HG03097 (cell line): ENCODE measurements around the gene MEGF6.

Source experiments
- ATAC-seq: cut with Tn5 transposase; IDR thresholded peaks from one replicate; pipeline ENCODE4 v1.9.1; 2021; ENCODE audit not compliant: unreplicated experiment, low FRiP score

Gene MEGF6

GRCh38 chr1:3560251-3560871 is 50.9 kb downstream of the MEGF6 start:
- ATAC-seq = no peak

GRCh38 chr1:3558036-3558726 is 53.1 kb downstream of the MEGF6 start:
- ATAC-seq = no peak

GRCh38 chr1:3557366-3557765 is 53.9 kb downstream of the MEGF6 start:
- ATAC-seq = no peak

- no peak for ATAC-seq
These were observed 55.0 kb downstream of the MEGF6 start for GRCh38 chr1:3556336-3556735.

- no peak for ATAC-seq
These were observed 56.0 kb downstream of the MEGF6 start for GRCh38 chr1:3555131-3555920.

GRCh38 chr1:3553940-3554223 is 57.4 kb downstream of the MEGF6 start:
- no peak for ATAC-seq

GRCh38 chr1:3553166-3553939 is 58.0 kb downstream of the MEGF6 start:
- no peak for ATAC-seq

GRCh38 chr1:3552751-3553150 is 58.6 kb downstream of the MEGF6 start:
- no peak for ATAC-seq

GRCh38 chr1:3552176-3552575 is 59.1 kb downstream of the MEGF6 start:
- no peak for ATAC-seq

- ATAC-seq = no peak
These were observed 59.6 kb downstream of the MEGF6 start for GRCh38 chr1:3551711-3552110.

GRCh38 chr1:3551290-3551678 is 60.0 kb downstream of the MEGF6 start:
- no peak for ATAC-seq

GRCh38 chr1:3550511-3551289 is 60.6 kb downstream of the MEGF6 start:
- no peak for ATAC-seq

- ATAC-seq = no peak
These were observed 62.4 kb downstream of the MEGF6 start for GRCh38 chr1:3548895-3549294.

GRCh38 chr1:3548156-3548893 is 63.0 kb downstream of the MEGF6 start:
- no peak for ATAC-seq

GRCh38 chr1:3547055-3548005 is 64.0 kb downstream of the MEGF6 start:
- no peak for ATAC-seq

GRCh38 chr1:3546048-3546384 is 65.3 kb downstream of the MEGF6 start:
- no peak for ATAC-seq

GRCh38 chr1:3545363-3546047 is 65.8 kb downstream of the MEGF6 start:
- no peak for ATAC-seq
